K562 (cell line): Measurements from ENCODE around the gene RHEB. TPM values are rescaled to one million over a fixed set of nuclear protein-coding genes. Genes with fewer than 3 reads are reported as not detected.

Source experiments
- ATAC-seq: fragments of 200-7000 bp; cut with Tn5 transposase; 3 replicates; pipeline ENCODE4 v1.9.1; 2020; ENCODE audit warnings: moderate library complexity
- BruUV-seq: library from RNA; stranded (reverse); fragments of 400-500 nt; replicated peaks from 2 replicates; lab custom pipeline; 2021; lab: Mats Ljungman, UMichigan
- CTCF ChIA-PET: fragments of 300-600 bp; formaldehyde crosslinking; extraction: SDS; loops from one replicate; lab custom pipeline; 2021; ENCODE audit warnings: low intra/inter-chr PET ratio; lab: Yijun Ruan, JAX
- POLR2A ChIA-PET: fragments of 300-600, 350-650 bp; sonication (Branson Sonifier 250); formaldehyde crosslinking; extraction: SDS; loops from one replicate; lab custom pipeline; 2021; ENCODE audit warnings: antibody characterized with exemption, inconsistent platforms; lab: Yijun Ruan, JAX
- DNase-seq, 4 experiments: peaks; one replicate each; pipeline versions ENCODE4 v3.0.0 to v3.0.0-alpha.2; 2011 to 2018; ENCODE audit warnings: low spot score in 3 of 4, mixed read lengths in 3 of 4; ENCODE audit errors: extremely low read depth in 1 of 4
- FAIRE-seq: peaks from 2 replicates; lab custom pipeline; 2011; peaks lifted over from hg19 to GRCh38; lab: Jason Lieb, UNC
- H2AFZ ChIP-seq: 2 replicates; pipeline ENCODE4 v1.6.0; 2011; ENCODE audit warnings: low read depth, low read length, control low read depth, inconsistent platforms
- H3K27ac ChIP-seq: fragments of 200-600 bp; 3 replicates; pipeline ENCODE4 v1.8.0; 2011; ENCODE audit warnings: low read depth, mild to moderate bottlenecking, control low read depth, inconsistent platforms, low read length, moderate library complexity, mixed read lengths; ENCODE audit errors: extremely low read depth
- H3K27me3 ChIP-seq, 2 experiments: fragments of 300-600 bp in 1 of 2; 2 replicates in 1 of 2; 3 replicates in 1 of 2; pipeline versions ENCODE4 v1.6.0 to v1.8.0; 2011; ENCODE audit warnings: inconsistent platforms in 2 of 2, low read length in 2 of 2, mild to moderate bottlenecking in 1 of 2, mixed read lengths in 1 of 2, moderate library complexity in 1 of 2; ENCODE audit not compliant: control insufficient read depth in 2 of 2, insufficient read depth in 2 of 2
- H3K36me3 ChIP-seq: fragments of 300-600 bp; 3 replicates; pipeline ENCODE4 v1.8.0; 2011; ENCODE audit warnings: mild to moderate bottlenecking, low read length, inconsistent platforms; ENCODE audit not compliant: control insufficient read depth, insufficient read depth
- H3K4me1 ChIP-seq, 2 experiments: fragments of 200-600 bp in 1 of 2; replicated peaks in 1 of 2; 2 replicates in 1 of 2; 3 replicates in 1 of 2; pipeline versions ENCODE4 v1.5.1 to v1.8.0; 2011; ENCODE audit warnings: inconsistent platforms in 2 of 2, low read length in 2 of 2, mild to moderate bottlenecking in 1 of 2, mixed read lengths in 1 of 2, moderate library complexity in 1 of 2; ENCODE audit not compliant: control insufficient read depth in 2 of 2, insufficient read depth in 2 of 2
- H3K4me2 ChIP-seq: 2 replicates; pipeline ENCODE4 v1.6.1; 2011; ENCODE audit warnings: low read length, control low read depth, inconsistent platforms, mixed read lengths; ENCODE audit not compliant: insufficient read depth
- H3K4me3 ChIP-seq: fragments of 200-600 bp; sonication (generic), shearing (Covaris generic); 2 replicates; pipeline ENCODE4 v1.5.1; 2016; ENCODE audit warnings: control low read depth, inconsistent platforms
- H3K79me2 ChIP-seq: fragments of 200-600 bp; 3 replicates; pipeline ENCODE4 v1.8.0; 2011; ENCODE audit warnings: low read length, inconsistent platforms; ENCODE audit not compliant: control insufficient read depth, insufficient read depth
- H3K9ac ChIP-seq, 2 experiments: 2 replicates each; pipeline versions ENCODE4 v1.6.0 to v1.6.1; 2011; ENCODE audit warnings: low read depth in 2 of 2, low read length in 2 of 2, control low read depth in 1 of 2, inconsistent platforms in 1 of 2, mild to moderate bottlenecking in 1 of 2, mixed read lengths in 1 of 2; ENCODE audit not compliant: insufficient read depth in 1 of 2
- H3K9me1 ChIP-seq: one replicate; pipeline ENCODE4 v1.6.0; 2011; ENCODE audit warnings: inconsistent platforms, mild to moderate bottlenecking, low read length, moderate library complexity; ENCODE audit not compliant: control insufficient read depth, insufficient read depth
- H3K9me3 ChIP-seq: replicated peaks from 2 replicates; pipeline ENCODE4 v1.5.1; 2011; ENCODE audit warnings: low read depth, low read length, inconsistent platforms; ENCODE audit not compliant: control insufficient read depth, insufficient read depth
- H4K20me1 ChIP-seq: replicated peaks from 2 replicates; pipeline ENCODE4 v1.6.1; 2011; ENCODE audit warnings: low read length, inconsistent platforms, mixed read lengths; ENCODE audit not compliant: control insufficient read depth, insufficient read depth
- BCOR ChIP-seq: fragments of 450-650 bp; IDR thresholded peaks from 2 replicates; pipeline ENCODE4 v1.6.1; 2016
- C11orf30 ChIP-seq: fragments of 450-650 bp; IDR thresholded peaks from 2 replicates; pipeline ENCODE4 v1.6.1; 2016; ENCODE audit warnings: low read depth, mild to moderate bottlenecking
- ESRRA ChIP-seq: fragments of 450-650 bp; IDR thresholded peaks from 2 replicates; pipeline ENCODE4 v1.6.1; 2014; ENCODE audit warnings: low read depth, mild to moderate bottlenecking, moderate library complexity, borderline replicate concordance
- MAFF ChIP-seq: IDR thresholded peaks from 2 replicates; pipeline ENCODE4 v1.6.1; 2012; ENCODE audit warnings: low read length, improper control_type of control experiment
- MAFG ChIP-seq: fragments of 450-650 bp; conservative IDR thresholded peaks from 2 replicates; pipeline ENCODE4 v1.6.1; 2016; ENCODE audit warnings: missing genetic modification characterization, missing compliant biosample characterization
- NKRF ChIP-seq: fragments of 450-650 bp; IDR thresholded peaks from 2 replicates; pipeline ENCODE4 v1.6.1; 2016; ENCODE audit warnings: borderline replicate concordance
- RFX1 ChIP-seq: fragments of 450-650 bp; IDR thresholded peaks from 2 replicates; pipeline ENCODE4 v1.6.1; 2016; ENCODE audit warnings: mild to moderate bottlenecking, moderate library complexity
- SIX5 ChIP-seq, 2 experiments: IDR thresholded peaks; 2 replicates each; pipeline ENCODE4 v1.6.1; 2011; ENCODE audit warnings: low read length in 2 of 2, borderline replicate concordance in 1 of 2, low read depth in 1 of 2, mild to moderate bottlenecking in 1 of 2, moderate library complexity in 1 of 2; ENCODE audit not compliant: insufficient read depth in 1 of 2
- ZNF121 ChIP-seq: sonication (generic); formaldehyde crosslinking; conservative IDR thresholded peaks from 2 replicates; pipeline ENCODE4 v1.8.0; 2022; ENCODE audit warnings: missing genetic modification reagents
- ZNF316 ChIP-seq: fragments of 450-650 bp; IDR thresholded peaks from 2 replicates; pipeline ENCODE4 v1.6.1; 2016
- WGBS: fragments of 100-300 bp; shearing (Covaris generic); methylation state at CpG from one replicate; pipeline ENCODE4 v1.1.6; 2016; ENCODE audit warnings: low coverage, mixed read lengths; ENCODE audit not compliant: insufficient coverage; ENCODE audit errors: missing lambda C conversion rate; 5-methylcytosine and 5-hydroxymethylcytosine counted together
- in situ Hi-C: fragments of 300-500 bp; cut with MboI; formaldehyde crosslinking; loops from 4 replicates; pipeline ENCODE4 v1.15.0; 2018; ENCODE audit warnings: inconsistent platforms, mixed read lengths
- intact Hi-C: fragments of 100-400 bp; cut with micrococcal nuclease; formaldehyde crosslinking; loops from 2 replicates; pipeline ENCODE4 v1.14.2; 2022
- polyA plus RNA-seq, 8 experiments: library from polyadenylated mRNA; depleted of rRNA in 4 of 8; stranded (reverse) in 5 of 8; unstranded in 3 of 8; fragments of >200 nt; fragmentation: Nextera tagmentation in 2 of 8; fragmentation: Illumina TruSeq in 1 of 8; extraction: Ambion mirVana in 2 of 8; extraction: Trizol in 1 of 8; gene quantifications; 2 replicates each; pipeline versions ENCODE4 v1.2.1 to v1.2.3, GENCODE V29; 2011 to 2014; ENCODE audit warnings: inconsistent platforms in 1 of 8, missing spikeins in 1 of 8
- total RNA-seq, 7 experiments: library from RNA; depleted of rRNA in 6 of 7; stranded (reverse); fragments of >200 nt in 6 of 7; fragmentation: Illumina TruSeq in 2 of 7; extraction: Trizol in 2 of 7; gene quantifications; 2 replicates each; pipeline versions ENCODE4 v1.2.1 to v1.2.3, GENCODE V29; 2011 to 2021; ENCODE audit warnings: low replicate concordance in 1 of 7

The RHEB gene
- total and polyA plus RNA-seq, 9 of the 15 experiments (the other 6 are each of a cell fraction or from before 2014, with no cell fraction given) = 28.5 to 249 (median 182) TPM

GRCh38 chr7:151529842-151530241 is 10.1 kb upstream of the RHEB start:
- POLR2A ChIA-PET = no interaction called here
- H3K9ac ChIP-seq = no peak overlapping the region
- no TSS peak for BruUV-seq
- FAIRE-seq (no peak), DNase-seq (no peak), ATAC-seq (no peak)
- no peak overlapping the region for H3K4me2 ChIP-seq
- no peak overlapping the region for H3K4me3 ChIP-seq
- no peaks in the 10 kb centered on the region for H4K20me1 ChIP-seq
- no peaks in the 10 kb centered on the region for H3K79me2 ChIP-seq
- peaks cover 0 to 7% of the 10 kb centered on the region in 2 experiments; a peak in 2 of 5 replicates for H3K27me3 ChIP-seq
- no peak overlapping the region for H3K27ac ChIP-seq
- no peaks in the 10 kb centered on the region for H3K36me3 ChIP-seq
- H2AFZ ChIP-seq = no peak overlapping the region
- H3K4me1 ChIP-seq = no peaks in the 10 kb centered on the region
- in situ Hi-C loops = no loop called here
- CTCF ChIA-PET = no interaction called here
- no peaks in the 10 kb centered on the region for H3K9me1 ChIP-seq
- 0 out of 2 replicates have a peak, but pooled peaks have one; percentile 33 for TF ChIP-seq BCOR
- TF ChIP-seq SIX5 (IDR thresholded peaks at IDR 0.05; ENCODE audit: borderline replicate concordance in 1 of 2, insufficient read depth in 1 of 2, low read depth in 1 of 2, low read length in 2 of 2) = no peak
- TF ChIP-seq ZNF121 (CRISPR knock-in tag) = peak; percentile 94
- H3K9me3 ChIP-seq = no peaks in the 10 kb centered on the region; the same call in 1 of the 2 replicates
- intact Hi-C loops = no loop called here

DNA sequence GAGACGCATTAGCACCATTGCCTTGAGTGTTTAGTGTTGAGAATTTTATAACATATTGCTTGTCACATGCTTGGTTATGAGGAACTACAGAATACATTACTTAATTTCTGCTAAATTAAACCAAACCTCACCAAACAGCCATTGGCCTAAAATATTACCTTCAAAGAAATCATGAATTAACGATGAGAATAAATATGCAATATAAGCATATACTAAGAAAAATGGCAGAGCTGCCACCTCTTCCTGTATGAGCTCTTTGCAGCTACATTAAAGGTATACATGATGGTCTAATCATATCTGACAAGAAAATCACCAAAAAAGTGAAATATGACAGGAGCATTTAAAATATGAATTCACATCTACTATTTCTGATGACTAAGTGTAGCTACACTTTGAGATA is 5.2 kb upstream of the RHEB start:
- CTCF ChIA-PET = no interaction called here
- whole genome bisulfite sequencing = 26% methylated on average over 2 of the region's 2 CpGs
- peak; percentile 53; the same call in 1 of the 2 replicates for TF ChIP-seq MAFG (tag)
- peak; percentile 65; the same call in 1 of the 2 replicates for TF ChIP-seq C11orf30
- TF ChIP-seq ESRRA = no peak
- peak; percentile 80 for TF ChIP-seq ZNF316
- TF ChIP-seq MAFF = peak; percentile 51
- no peak for TF ChIP-seq RFX1
- TF ChIP-seq NKRF = no peak

More for the DNA sequence above, 5.2 kb upstream of the RHEB start:
- H3K36me3 ChIP-seq = no peaks in the 10 kb centered on the region
- ATAC-seq (no peak), FAIRE-seq (no peak), DNase-seq (no peak)
- H2AFZ ChIP-seq = no peak overlapping the region
- in situ Hi-C loops = no loop called here
- intact Hi-C loops = no loop called here
- H3K79me2 ChIP-seq = no peaks in the 10 kb centered on the region
- peaks cover 5% of the 10 kb centered on the region for H3K9me3 ChIP-seq
- H3K27ac ChIP-seq = no peak overlapping the region
- no peak overlapping the region for H3K9ac ChIP-seq
- H3K4me3 ChIP-seq = no peak overlapping the region
- POLR2A ChIA-PET = interaction anchor here (0.6 to 1.9 kb wide), 2 partner anchors 14 to 18 kb away, joined by 3 to 5 read pairs; no protein-coding TSS in a partner anchor
- no peaks in the 10 kb centered on the region for H4K20me1 ChIP-seq
- H3K27me3 ChIP-seq = peaks cover 4 to 6% of the 10 kb centered on the region in 2 experiments; a peak in 4 of 5 replicates
- H3K4me2 ChIP-seq = no peak overlapping the region
- peaks cover 4 to 10% of the 10 kb centered on the region in 2 experiments; a peak in 4 of 5 replicates for H3K4me1 ChIP-seq
- no peaks in the 10 kb centered on the region for H3K9me1 ChIP-seq
- no TSS peak for BruUV-seq
